Mucosa of stomach (tissue), 1 donor: Measurements from ENCODE around the gene TMEM120B.
"Not testable (repeated sequence)": the region's sequence is repeated elsewhere in the genome, so short reads cannot be mapped to it uniquely, and the experiment has no call there.

Experiments
- H3K27me3 ChIP-seq: one replicate; pipeline ENCODE4 v1.7.0; 2013; ENCODE audit warnings: mild to moderate bottlenecking, low read length; ENCODE audit not compliant: control insufficient read depth, insufficient read depth
- H3K36me3 ChIP-seq: one replicate; pipeline ENCODE4 v1.7.0; 2013; ENCODE audit warnings: low read length; ENCODE audit not compliant: control insufficient read depth, insufficient read depth
- H3K4me1 ChIP-seq: one replicate; pipeline ENCODE4 v1.7.0; 2013; ENCODE audit warnings: mild to moderate bottlenecking, low read length; ENCODE audit not compliant: control insufficient read depth, insufficient read depth
- H3K4me3 ChIP-seq: one replicate; pipeline ENCODE4 v1.7.0; 2013; ENCODE audit warnings: low read length
- H3K9ac ChIP-seq: one replicate; pipeline ENCODE4 v1.7.0; 2013; ENCODE audit warnings: mild to moderate bottlenecking, low read length, moderate library complexity
- H3K9me3 ChIP-seq: one replicate; pipeline ENCODE4 v1.7.0; 2013; ENCODE audit warnings: mild to moderate bottlenecking, low read length, moderate library complexity; ENCODE audit not compliant: control insufficient read depth
- donor health status: Pancreatic carcinoma.

The TMEM120B gene

GRCh38 chr12:121729021-121729420 is 16.5 kb downstream of the TMEM120B start:
- H3K9me3 ChIP-seq = no peaks in the 10 kb centered on the region
- no peak overlapping the region for H3K9ac ChIP-seq
- no peaks in the 10 kb centered on the region for H3K27me3 ChIP-seq
- no peak overlapping the region for H3K4me3 ChIP-seq
- H3K36me3 ChIP-seq = no peaks in the 10 kb centered on the region
- no peaks in the 10 kb centered on the region for H3K4me1 ChIP-seq

GRCh38 chr12:121731473-121731872 is 18.9 kb downstream of the TMEM120B start:
- no peaks in the 10 kb centered on the region for H3K9me3 ChIP-seq
- no peak overlapping the region for H3K9ac ChIP-seq
- no peak overlapping the region for H3K4me3 ChIP-seq
- no peaks in the 10 kb centered on the region for H3K36me3 ChIP-seq
- H3K4me1 ChIP-seq = no peaks in the 10 kb centered on the region
- no peaks in the 10 kb centered on the region for H3K27me3 ChIP-seq

DNA sequence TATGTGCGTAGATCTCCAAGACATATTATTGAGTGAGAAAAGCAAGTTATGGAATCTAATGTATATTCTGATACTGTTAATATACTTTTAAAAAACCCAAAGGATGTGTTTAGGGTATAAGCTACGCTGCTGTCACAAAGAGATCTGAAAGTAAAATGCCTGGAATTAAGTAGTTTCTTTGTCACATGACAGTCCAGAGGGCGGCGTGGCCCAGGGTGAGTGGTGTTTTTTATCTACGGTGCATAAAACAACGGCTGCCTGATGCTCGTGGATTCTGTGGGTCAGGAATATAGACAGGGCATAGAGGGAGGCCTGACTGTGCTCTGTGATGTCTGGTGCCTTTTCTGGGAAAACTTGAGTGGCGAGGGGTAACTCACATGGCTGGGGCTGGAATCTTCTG is 21.3 kb downstream of the TMEM120B start:
- no peak overlapping the region for H3K4me3 ChIP-seq
- no peaks in the 10 kb centered on the region for H3K4me1 ChIP-seq
- no peak overlapping the region for H3K9ac ChIP-seq
- no peaks in the 10 kb centered on the region for H3K9me3 ChIP-seq
- no peaks in the 10 kb centered on the region for H3K36me3 ChIP-seq
- H3K27me3 ChIP-seq = no peaks in the 10 kb centered on the region

- Histone ChIP-seq H3K4me1 (no peaks in the 10 kb centered on the region), H3K36me3 (no peaks in the 10 kb centered on the region), H3K4me3 (no peak overlapping the region), H3K27me3 (no peaks in the 10 kb centered on the region), H3K9me3 (no peaks in the 10 kb centered on the region), H3K9ac (no peak overlapping the region)
Observed at GRCh38 chr12:121738340-121738858, 25.8 kb downstream of the TMEM120B start.

DNA sequence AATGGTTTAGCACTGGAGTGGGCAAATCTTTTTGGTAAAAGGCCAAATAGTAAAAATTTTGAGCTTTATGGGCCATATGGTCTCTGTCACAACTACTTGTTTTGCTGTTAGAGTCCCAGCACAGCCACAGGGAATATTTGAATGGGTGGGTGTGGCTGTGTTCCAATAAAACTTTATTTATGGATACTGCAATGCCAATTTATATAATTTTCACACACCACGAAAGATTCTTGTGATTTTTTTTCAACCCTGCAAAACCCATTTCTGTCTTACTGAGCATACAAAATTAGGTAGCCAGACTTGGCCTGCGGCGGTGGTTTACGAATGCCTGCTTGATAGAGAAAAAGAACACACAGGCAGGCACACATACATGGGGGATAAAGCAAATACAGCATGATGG is 28.3 kb downstream of the TMEM120B start:
- Histone ChIP-seq H3K4me1 (no peaks in the 10 kb centered on the region), H3K36me3 (no peaks in the 10 kb centered on the region), H3K4me3 (no peak overlapping the region), H3K9ac (no peak overlapping the region), H3K9me3 (no peaks in the 10 kb centered on the region), H3K27me3 (no peaks in the 10 kb centered on the region)

GRCh38 chr12:121741743-121742142 is 29.2 kb downstream of the TMEM120B start:
- H3K9me3 ChIP-seq = no peaks in the 10 kb centered on the region
- H3K36me3 ChIP-seq = no peaks in the 10 kb centered on the region
- H3K4me1 ChIP-seq = no peaks in the 10 kb centered on the region
- no peaks in the 10 kb centered on the region for H3K27me3 ChIP-seq
- H3K9ac ChIP-seq = no peak overlapping the region
- no peak overlapping the region for H3K4me3 ChIP-seq

DNA sequence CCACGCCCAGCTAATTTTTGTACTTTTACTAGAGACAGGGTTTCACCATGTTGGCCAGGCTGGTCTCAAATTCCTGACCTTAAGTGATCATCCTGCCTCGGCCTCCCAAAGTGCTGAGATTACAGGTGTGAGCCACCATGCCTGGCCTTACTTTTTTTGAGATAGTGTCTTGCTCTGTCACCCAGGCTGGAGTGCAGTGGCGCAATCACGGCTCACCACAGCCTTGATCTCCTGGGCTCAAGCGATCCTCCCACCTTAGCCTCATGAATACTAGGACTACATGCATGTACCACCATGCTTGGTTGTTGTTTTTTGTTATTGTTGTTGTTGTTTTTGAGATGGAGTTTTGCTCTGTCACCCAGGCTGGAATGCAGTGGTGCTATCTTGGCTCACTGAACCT is 33.0 kb downstream of the TMEM120B start:
- not testable (repeated sequence) for H3K9ac ChIP-seq, H3K4me1 ChIP-seq, H3K4me3 ChIP-seq, H3K36me3 ChIP-seq, H3K27me3 ChIP-seq, H3K9me3 ChIP-seq

- Histone ChIP-seq H3K4me3 (no peak overlapping the region), H3K36me3 (no peaks in the 10 kb centered on the region), H3K27me3 (no peaks in the 10 kb centered on the region), H3K9ac (no peak overlapping the region), H3K4me1 (no peaks in the 10 kb centered on the region), H3K9me3 (no peaks in the 10 kb centered on the region)
Observed at GRCh38 chr12:121748218-121748570, 35.6 kb downstream of the TMEM120B start.

DNA sequence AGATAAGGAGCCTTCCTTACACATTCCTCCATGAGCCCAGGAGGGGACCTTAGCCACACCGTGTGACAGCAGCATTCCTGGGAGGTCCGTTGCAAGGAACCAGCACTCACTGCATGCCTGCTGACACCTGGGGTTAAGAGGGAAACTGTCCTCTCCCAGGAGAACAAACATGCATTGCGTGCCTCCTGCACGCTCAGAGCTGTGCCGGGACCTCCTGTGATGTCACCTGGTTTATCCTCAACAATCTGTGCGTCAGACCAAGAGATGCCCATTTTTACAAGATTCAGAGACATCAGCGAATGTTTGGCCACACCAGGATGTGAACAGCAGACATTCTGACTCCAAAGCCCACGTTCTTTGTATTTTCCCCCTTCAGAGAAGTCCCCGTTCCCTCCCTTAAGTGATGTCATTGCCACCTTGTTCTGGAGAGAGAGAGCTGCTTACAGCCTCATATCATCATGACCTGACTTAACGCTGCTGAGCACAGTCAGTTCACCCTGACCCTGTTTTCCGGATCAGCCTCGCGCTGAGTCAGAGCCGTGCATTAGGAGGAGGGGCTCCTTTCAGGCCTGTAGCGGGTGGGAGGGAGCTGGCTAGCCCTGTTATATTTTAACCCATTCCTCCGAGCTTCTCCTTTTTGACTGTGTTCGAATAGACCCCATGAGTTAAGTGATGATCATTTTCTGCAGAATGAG is 36.2 kb downstream of the TMEM120B start:
- H3K27me3 ChIP-seq = no peaks in the 10 kb centered on the region
- no peaks in the 10 kb centered on the region for H3K9me3 ChIP-seq
- peaks cover under 1% of the 10 kb centered on the region for H3K4me1 ChIP-seq
- no peak overlapping the region for H3K4me3 ChIP-seq
- no peaks in the 10 kb centered on the region for H3K36me3 ChIP-seq
- no peak overlapping the region for H3K9ac ChIP-seq

DNA sequence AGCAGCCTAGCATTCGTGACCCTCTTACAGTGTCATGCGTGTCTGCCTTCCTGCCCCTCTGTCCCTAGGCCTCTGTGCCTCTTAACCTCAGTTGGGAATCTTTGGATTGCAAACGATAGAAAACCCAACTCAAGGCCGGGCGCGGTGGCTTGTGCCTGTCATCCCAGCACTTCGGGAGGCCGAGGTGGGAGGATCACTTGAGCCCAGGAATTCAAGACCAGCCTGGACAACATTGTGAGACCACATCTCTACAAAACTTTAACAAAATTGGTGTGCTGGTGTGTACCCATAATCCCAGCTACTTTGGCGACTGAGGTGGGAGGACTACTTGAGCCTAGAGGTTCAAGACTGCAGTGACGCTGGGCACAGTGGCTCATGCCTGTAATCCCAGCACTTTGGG is 36.7 kb downstream of the TMEM120B start:
- Histone ChIP-seq H3K9me3 (no peaks in the 10 kb centered on the region), H3K4me1 (peaks cover 6% of the 10 kb centered on the region), H3K4me3 (no peak overlapping the region), H3K27me3 (no peaks in the 10 kb centered on the region), H3K9ac (no peak overlapping the region), H3K36me3 (no peaks in the 10 kb centered on the region)

DNA sequence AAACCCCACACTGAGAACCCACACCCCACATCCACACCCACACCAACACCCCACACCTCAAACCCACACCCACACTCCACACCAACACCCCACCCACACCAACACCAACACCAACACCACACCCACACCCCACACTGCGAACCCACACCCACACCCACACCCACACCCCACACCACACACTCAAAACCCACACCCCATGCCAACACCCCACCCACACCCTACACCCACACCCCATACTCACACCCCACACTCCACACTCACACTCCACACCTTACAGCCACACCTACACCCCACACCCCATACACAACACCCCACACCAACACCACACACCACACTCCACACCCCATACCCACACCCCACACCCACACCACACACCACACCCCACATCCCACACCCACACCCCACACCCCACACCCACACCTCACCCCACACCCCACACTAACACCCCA is 38.0 kb downstream of the TMEM120B start:
- Histone ChIP-seq H3K9me3 (no peaks in the 10 kb centered on the region), H3K4me1 (peaks cover 10% of the 10 kb centered on the region), H3K36me3 (no peaks in the 10 kb centered on the region), H3K4me3 (no peak overlapping the region), H3K9ac (no peak overlapping the region), H3K27me3 (no peaks in the 10 kb centered on the region)

DNA sequence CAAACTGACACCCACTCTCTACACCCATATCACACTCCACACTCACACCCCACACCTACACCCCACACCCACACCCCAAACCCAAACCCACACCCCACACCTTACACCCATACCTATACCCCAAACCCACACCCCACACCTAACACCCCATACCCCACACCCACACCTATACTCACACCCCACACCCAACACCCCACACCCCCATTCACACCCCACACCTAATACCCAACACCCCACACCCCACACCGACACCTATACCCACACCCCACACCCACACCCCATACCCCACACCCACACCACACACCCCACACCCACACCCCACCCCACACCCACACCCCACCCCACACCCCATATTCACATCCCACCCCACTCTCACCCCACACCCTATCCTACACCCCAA is 38.5 kb downstream of the TMEM120B start:
- Histone ChIP-seq H3K36me3 (no peaks in the 10 kb centered on the region), H3K9ac (no peak overlapping the region), H3K27me3 (no peaks in the 10 kb centered on the region), H3K4me1 (peaks cover 10% of the 10 kb centered on the region), H3K9me3 (no peaks in the 10 kb centered on the region), H3K4me3 (no peak overlapping the region)
